MM.1S (cell line): ENCODE measurements around the gene MTHFD1L.

Source experiments
- CTCF ChIP-seq: fragments of 300-600 bp; sonication (generic); IDR thresholded peaks from 2 replicates; pipeline ENCODE4 v1.5.1; 2016; ENCODE audit warnings: antibody characterized with exemption, low read length, mixed read lengths
- EZH2phosphoT487 ChIP-seq: fragments of 300-600 bp; sonication (generic); IDR thresholded peaks from 2 replicates; pipeline ENCODE4 v1.6.1; 2018; ENCODE audit warnings: antibody characterized with exemption, low read length

GRCh38 chr6:150865043-150865405 is 478 bp upstream of the MTHFD1L start:
- TF ChIP-seq EZH2phosphoT487 (no peak), CTCF (no peak)
